HG03108 (cell line): ENCODE measurements around the gene IRF6.

Experiments used
- ATAC-seq: cut with Tn5 transposase; IDR thresholded peaks from one replicate; pipeline ENCODE4 v1.9.1; 2021; ENCODE audit warnings: moderate library complexity; ENCODE audit not compliant: unreplicated experiment

Gene IRF6

GRCh38 chr1:209761011-209761635 is 44.8 kb downstream of the IRF6 start:
- ATAC-seq: no peak

- no peak for ATAC-seq
Measured at GRCh38 chr1:209759829-209760359, 46.0 kb downstream of the IRF6 start.

DNA sequence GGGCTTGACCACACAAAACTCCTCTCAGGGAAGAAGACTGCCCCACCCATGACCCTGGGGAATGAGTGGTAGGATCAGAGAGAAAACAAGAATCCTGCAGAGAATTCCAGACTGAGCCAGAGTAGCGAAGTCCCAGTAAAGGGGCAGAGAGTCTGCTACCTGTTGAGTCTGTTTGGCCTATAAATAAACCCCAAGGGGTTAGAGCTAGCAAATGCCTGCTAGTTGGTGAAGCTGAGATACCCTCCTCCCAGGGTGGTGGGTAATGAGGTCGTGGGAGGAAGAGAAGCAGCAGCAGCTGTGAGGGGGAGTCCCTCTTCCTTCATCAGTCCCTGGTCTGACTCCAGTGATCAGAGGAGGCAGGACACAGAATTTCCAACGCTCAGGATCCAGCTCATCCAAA is 47.5 kb downstream of the IRF6 start:
- no peak for ATAC-seq

DNA sequence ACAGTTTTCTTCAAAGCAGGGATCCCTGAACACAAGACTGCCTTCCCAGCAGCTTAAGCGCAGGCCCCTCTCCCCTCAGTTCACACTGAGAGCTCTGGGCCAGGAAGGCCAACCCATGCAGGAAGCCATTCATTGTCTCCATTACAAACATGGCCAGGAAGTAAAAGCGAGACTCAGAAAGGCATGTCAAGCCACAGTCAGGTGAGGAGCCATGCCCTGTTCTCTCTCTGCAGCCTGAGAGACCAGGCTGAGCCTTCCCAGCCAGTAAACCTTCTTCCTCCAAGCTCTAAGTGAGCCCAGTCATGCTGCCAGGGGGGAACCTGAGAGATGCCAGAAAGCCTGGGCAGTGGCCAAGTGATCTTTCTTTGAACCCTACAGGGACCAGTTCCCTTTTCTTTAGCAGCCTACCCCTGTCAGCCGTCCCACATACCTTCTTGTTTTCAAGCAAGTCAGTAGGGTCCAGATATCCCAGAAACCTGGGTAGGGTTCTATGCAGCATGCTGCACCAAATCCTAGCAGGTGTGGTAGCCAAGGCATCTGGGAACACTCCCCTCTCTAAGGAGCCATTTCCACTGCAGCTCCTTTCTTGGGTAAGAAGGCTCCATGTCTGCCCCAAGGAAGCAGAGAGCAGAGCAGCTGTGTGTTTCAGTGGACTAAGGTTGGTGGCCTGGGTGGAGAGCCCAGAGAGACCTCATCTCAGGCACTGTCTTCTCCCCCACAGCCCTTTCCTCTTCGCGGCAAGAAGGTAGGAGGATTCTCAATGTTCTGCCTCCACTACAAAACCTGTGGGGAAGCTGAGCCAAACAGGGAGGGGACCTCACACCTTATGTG is 49.1 kb downstream of the IRF6 start:
- peak; percentile 28 for ATAC-seq

- ATAC-seq: peak; percentile 74
Measured at GRCh38 chr1:209755926-209756614, 49.9 kb downstream of the IRF6 start, which contains the start of gene TRAF3IP3. Gene TRAF3IP3, plus strand, starts transcription at chr1:209756053. Its CDS starts 3,987 bp downstream, at chr1:209760040.

- no peak for ATAC-seq
Measured at GRCh38 chr1:209755256-209755655, 50.7 kb downstream of the IRF6 start.

- ATAC-seq: no peak
Measured at GRCh38 chr1:209752890-209753289, 53.1 kb downstream of the IRF6 start.

- ATAC-seq: peak; percentile 40
Measured at GRCh38 chr1:209751627-209752231, 54.2 kb downstream of the IRF6 start.

DNA sequence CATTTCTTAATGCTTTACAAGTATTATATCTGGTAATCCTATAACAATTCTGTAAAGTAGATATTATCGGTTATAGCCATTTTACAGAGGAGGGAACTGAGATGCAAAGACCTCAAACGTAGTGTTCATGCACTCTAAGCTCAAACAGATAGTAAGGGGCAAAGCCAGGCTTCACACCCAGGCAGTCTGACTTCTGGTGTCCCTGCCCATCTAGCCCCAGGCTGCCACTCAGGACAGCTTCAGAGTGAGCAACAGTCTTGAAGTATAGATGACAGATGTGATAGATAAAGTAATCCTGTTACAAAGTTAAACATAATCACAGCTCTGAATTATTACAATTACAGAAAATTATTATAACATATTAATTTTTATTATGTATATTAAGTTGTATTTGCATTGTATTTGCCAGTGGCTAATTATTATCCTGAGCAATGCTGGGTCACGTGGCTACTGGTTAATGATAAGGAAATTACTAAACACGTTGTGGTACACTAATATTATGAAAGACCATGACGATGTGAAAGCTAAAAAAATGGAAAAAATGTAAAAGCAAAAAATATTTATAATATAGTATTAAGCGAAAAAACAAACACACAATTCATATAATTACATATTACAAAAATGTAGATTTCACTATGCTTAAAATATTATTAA is 56.1 kb downstream of the IRF6 start:
- no peak for ATAC-seq

GRCh38 chr1:209749205-209749604 is 56.7 kb downstream of the IRF6 start:
- ATAC-seq: no peak

DNA sequence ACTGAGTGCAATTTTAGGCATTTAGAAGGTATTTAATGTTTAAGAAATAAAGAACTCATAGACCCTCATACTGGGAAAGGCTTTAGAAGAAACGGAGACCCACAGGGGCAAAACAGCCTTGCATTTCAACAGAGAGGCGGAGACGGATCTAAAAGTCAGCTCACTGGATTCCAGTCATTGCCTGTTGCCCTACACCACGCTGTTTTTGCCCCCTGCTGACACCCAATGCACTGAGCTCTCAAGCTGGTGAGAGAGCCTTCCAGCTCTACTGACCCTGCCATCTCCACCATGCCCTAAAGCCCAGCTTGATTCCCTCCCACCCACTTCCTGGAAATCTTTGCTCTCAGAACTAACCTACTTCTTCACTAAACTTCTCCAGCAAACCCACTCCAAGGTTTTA is 57.3 kb downstream of the IRF6 start:
- ATAC-seq: no peak

DNA sequence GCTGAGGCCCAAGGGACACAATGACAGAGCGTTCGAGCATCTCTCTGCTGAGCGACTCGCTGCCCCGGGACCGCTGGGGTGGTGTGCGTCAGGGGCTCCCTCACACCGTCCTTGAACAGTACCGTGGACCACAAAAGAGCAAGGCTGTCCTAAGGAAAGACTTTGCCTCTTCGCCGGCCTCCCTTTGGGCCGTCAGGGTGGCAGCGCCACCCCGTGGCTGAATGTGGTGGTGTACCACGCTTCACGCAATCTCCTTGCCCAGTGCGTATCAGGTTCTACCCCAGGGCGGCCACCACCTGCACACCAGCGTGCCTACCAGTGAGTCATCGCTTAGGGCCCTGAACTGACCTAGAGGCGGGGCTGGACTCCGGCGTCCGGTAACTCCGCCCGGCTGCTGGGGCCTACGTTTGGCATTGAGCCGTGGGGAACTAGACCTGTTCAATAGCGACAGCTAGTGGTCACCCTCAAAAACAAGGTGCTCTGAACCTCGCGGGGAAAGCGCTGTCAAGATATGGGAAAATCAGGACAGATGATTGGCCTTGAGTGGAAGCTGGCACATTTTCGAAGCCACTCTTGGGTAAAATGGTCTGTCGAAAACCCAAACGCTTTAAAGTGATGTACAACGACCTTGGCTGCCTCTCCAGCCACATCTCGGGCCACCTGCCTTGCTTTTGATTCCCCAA is 58.2 kb downstream of the IRF6 start:
- peak; percentile 81 for ATAC-seq

GRCh38 chr1:209746451-209747165 is 59.3 kb downstream of the IRF6 start:
- no peak for ATAC-seq

DNA sequence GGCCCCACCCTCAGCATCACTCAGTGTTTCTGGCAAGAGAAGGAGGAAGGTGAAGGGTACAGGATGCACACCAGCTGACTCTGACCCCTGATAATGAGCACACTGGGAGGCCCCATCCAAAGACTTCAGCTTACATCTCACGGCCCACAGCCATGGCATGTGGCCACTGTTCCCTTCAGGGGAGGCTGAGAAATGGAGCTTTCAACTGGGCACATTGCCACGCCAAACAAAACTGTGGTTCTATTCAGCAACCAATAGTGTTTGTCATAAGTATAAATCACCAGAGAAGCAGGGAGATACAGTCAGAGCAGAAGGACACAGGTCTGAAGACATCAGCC is 62.8 kb downstream of the IRF6 start:
- ATAC-seq: no peak

DNA sequence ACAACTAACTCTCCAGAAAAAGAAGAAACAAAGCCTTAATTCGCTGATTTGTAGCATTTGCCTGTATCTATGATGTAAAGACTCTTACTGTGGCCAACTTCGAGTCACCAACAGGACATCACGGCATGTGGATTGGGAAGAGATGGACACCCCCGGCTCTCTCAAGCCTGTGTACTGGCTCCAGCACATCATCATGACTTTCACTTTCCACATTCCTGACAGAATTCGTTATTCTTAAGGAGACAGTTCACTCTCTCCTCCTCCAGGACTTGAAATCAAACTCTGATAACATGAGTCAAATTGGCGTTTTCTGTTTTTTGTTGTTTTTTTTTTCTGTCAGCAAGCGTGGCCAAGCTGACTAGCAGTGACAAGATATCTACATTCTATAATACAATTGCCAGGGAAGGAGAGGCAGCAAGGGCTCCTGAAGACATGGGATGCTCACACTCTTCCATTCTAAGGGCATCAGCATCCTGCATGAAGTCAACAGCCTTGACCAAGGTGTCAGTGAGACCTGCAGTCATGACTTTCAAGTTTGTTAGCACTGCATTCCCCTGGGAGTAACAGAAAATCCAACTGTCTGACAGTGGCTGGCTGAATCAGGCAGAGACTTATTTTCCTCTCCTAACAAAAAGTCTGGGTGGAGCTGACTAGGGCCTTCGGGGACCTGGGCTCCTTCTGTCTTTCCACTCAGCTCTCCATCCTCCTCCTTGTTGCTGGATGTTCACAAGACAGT is 63.4 kb downstream of the IRF6 start:
- ATAC-seq: no peak

GRCh38 chr1:209741889-209742288 is 64.1 kb downstream of the IRF6 start:
- no peak for ATAC-seq

DNA sequence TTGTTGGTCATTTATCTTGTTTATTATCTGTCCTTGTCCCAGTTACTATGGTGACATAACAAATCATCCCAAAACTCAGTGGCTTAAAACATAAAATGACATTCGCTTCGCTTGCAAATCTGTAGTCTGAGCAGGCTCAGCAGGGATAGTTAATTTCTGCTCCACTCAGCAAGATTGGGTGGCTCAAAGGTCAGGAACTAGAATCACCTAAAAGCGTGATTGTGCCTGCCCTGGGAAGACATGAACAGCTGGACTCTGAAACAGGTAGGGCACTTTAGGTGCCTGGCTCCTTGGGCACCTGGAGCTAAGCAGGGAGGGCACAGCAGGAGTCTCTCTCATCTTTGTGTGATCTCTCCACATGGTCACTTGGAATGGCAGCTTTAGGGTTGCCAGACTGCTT is 64.7 kb downstream of the IRF6 start:
- ATAC-seq: no peak

DNA sequence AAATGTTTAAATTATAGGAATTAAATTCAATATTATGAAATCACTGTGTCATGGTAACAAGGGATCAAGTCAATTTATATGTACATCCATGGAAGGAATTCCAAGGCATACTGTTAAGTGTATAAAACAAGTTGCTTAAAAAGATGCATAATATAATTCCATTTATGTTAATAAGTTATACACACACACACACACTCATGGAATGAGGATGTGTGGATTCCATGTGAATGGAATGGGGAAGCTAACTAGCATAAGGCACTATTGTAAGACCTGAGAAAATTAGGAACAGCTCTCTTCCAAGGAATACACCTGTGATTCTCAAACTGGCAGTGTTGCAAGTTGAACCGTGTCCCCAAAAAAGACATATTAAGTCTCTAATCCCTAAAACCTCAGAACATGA is 67.7 kb downstream of the IRF6 start:
- no peak for ATAC-seq

- ATAC-seq: no peak
Measured at GRCh38 chr1:209737118-209737505, 68.8 kb downstream of the IRF6 start.
